G401 (cell line): Measurements from ENCODE around the gene ABCB8. TPM values are rescaled to one million over a fixed set of nuclear protein-coding genes. Genes with fewer than 3 reads are reported as not detected.

Experiments used
- DNase-seq: peaks from one replicate; pipeline ENCODE4 v3.0.0-alpha.2; 2015; ENCODE audit warnings: low spot score
- in situ Hi-C: cut with HindIII; loops from 2 replicates; pipeline ENCODE4 v1.10.0; 2016; ENCODE audit warnings: low sequenced_read_pairs, mixed read lengths
- total RNA-seq: library from RNA; depleted of rRNA; stranded (reverse); fragments of >200 nt; shearing (Covaris generic); gene quantifications from 2 replicates; pipeline ENCODE4 v1.2.3, GENCODE V29; 2014; rRNA removed

Gene ABCB8
- 34.0 and 57.0 TPM in 2 replicates for total RNA-seq

DNA sequence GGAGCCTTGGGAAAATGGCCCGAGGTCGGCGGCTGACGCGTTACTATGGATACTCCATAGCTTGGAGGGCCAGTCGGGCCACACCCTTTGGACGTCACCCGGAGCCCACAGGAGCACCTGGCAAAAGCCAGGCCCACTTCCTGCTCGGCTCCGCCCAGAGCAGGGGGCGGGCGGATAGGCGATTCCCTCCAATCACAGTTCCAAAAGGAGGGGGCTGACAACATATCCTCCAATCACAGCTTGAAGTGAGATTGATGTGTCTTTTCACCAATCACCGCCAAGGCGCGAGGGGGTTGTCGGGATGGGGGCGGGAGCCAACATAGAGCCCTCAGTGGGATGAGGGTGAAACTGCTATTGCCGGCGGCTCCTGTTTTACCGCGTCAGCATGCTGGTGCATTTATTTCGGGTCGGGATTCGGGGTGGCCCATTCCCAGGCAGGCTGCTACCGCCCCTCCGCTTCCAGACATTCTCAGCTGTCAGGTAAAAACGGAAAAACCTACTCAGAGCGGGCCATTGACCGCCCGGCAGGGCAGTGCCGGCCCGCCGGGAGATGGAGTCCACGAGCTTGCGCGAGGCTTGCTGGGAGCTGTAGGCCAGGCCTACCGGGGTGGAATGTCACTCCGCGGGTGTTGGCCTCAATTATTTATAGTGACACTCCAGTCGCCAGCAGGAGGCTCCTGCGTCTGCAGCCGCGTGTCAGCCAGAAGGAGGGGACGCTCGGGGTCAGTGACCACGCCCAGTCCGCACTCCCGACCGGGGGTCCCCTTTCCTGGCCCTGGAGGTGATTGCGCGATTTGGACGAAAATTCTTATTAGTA lies at the start of gene ABCB8:
Gene ABCB8 (plus strand): TSS at position 320 of the 817 bp plus-strand sequence. CDS start 66 bp downstream, at position 386.
- in situ Hi-C loops, result no loop called here

DNA sequence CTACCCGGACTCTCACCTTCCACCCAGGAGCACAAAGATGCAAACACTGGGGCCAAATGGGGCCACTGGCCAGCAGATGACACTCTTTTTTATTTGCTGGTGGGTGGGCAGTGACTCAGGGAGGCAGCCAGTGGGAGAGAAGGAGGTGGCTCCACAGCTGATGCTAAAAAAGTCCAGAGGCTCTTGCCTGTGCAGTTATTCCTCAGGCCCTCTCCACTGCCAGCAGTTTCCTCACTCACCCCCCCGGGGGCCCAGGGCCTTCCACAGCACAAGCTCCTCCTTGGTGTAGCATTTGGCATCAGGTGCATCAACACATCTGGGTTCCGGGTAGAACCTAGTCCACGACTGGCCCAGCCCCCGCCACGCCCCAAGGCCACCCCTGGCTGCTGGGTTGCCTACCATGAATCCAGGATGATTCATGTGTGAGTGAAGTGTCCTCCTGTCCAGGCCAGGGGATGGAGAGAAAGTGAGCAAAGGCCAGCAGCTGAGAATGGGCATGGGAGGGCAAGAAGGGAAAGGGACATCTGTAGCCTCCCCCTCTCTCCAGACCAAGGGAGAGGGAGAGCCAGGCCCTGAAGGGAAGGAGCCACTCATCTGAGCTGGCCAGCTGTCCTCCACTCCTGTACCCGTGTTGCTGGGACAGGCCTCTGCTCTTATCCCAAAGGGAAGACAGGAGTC lies 48.4 kb upstream of the ABCB8 start:
- in situ Hi-C loops, result no loop called here
- DNase-seq, result no peak

More for the DNA sequence above, at the start of gene ABCB8:
- peak; percentile 99 for DNase-seq

DNA sequence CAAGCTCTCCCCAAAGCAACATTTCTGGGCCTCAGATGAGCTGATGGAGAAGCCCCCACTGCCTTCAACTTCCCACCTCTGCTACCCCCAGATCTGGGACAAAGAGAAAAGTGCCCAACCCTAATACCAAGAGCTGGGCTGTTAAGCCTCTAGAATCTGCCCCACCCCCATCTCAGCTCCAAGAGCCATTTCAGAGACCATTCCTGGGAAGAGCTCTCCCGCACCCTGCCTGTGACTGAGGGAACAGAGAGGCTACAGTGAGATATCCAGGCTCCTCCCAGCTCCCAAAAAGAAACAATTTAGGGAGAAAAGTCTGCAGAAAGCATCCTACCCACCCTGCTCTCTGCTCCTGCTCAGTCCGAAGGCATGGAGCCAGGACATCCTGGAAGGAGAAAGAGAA lies 47.6 kb upstream of the ABCB8 start:
- DNase-seq, result no peak
- in situ Hi-C loops, result no loop called here

DNA sequence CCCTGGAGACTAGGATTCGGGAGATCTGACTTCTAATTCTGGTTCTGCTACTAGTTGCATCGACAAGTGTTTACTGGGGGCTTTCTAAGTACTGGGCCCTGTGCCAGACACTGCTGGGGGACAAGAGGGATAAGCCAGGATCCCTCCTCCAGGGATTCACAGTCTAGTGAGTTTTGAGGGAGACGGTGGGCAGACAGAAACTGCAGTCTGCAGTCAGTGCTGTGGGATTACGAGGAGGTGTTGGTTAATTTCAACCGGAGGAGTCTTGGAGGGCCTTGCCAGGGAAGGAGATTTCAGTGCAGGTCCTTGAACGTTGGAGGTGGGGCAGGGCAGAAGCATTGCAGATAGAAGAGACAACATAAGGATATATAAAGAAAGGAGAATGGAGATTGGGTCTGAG lies 46.6 kb upstream of the ABCB8 start:
- in situ Hi-C loops, result no loop called here
- DNase-seq, result no peak

DNA sequence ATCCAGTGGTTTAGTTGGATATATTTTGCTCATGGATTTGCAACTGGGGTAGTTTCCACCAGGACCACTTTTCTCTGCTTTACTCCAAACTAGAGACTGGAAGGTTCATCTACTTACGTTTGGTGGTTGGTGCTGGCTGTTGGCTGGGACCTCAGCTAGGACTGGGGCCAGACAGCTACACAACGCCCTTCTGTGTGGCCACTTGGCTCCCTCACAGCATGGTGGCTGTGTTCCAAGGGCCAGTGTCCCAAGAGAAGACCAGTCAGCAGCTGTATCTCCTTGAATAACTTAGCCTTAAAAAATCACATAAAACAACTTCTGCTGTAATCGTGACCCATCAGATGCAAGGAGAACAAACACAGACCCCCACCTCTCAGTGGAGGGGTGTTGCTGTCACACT lies 45.9 kb upstream of the ABCB8 start:
- in situ Hi-C loops, result no loop called here

GRCh38 chr7:150983893-150984368 lies 44.3 kb upstream of the ABCB8 start:
- in situ Hi-C loops, result no loop called here
- DNase-seq, result peak; percentile 16

More for the DNA sequence above, 45.9 kb upstream of the ABCB8 start:
- peak; percentile 33 for DNase-seq

DNA sequence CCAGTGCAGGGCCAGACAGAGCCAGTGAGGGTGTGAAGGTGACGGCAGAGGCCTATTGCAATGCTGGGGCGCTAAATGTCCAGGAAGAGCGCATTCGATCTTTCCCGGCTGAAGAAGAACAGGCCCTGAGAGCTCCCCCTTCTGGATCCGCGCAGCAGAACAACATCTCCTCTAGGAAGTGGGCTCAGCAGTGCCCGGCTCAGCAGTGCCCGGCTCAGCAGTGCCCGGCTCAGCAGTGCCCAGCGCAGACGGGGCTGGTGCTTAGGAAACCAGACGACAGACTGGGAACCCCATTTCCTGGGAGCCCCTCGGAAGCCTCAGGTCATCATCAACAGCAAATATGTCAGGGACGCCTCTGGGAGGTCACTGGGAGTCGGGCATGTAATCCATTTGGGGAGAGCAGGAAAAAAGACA lies 42.1 kb upstream of the ABCB8 start:
- peak; percentile 92 for DNase-seq
- in situ Hi-C loops, result no loop called here

DNA sequence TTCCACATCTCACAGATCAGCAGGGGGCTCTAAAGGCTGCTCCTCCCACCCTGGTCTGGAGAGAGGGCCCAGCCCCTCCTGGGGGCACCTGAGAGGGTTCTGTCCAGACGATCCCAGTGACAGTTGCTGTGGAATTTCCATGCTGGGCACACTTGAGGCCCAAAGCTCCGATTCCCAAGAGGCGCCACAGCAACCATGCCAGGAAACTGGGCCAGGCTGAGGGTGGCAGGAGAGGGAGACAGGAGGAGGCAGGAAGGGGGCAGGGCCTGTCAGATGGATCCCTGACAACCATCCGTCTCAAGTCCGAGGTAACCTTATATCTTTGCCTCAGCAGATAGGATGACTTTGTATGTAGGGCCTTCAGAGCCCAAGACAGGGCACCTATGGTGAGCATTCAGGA lies 41.7 kb upstream of the ABCB8 start:
- no peak for DNase-seq

GRCh38 chr7:150988230-150989226 lies 39.7 kb upstream of the ABCB8 start:
- in situ Hi-C loops, result no loop called here
- DNase-seq, result peak; percentile 85

More for the DNA sequence above, 41.7 kb upstream of the ABCB8 start:
- in situ Hi-C loops, result no loop called here

- no peak for DNase-seq
- in situ Hi-C loops, result no loop called here
Observed at GRCh38 chr7:150989456-150989855, 38.8 kb upstream of the ABCB8 start.

DNA sequence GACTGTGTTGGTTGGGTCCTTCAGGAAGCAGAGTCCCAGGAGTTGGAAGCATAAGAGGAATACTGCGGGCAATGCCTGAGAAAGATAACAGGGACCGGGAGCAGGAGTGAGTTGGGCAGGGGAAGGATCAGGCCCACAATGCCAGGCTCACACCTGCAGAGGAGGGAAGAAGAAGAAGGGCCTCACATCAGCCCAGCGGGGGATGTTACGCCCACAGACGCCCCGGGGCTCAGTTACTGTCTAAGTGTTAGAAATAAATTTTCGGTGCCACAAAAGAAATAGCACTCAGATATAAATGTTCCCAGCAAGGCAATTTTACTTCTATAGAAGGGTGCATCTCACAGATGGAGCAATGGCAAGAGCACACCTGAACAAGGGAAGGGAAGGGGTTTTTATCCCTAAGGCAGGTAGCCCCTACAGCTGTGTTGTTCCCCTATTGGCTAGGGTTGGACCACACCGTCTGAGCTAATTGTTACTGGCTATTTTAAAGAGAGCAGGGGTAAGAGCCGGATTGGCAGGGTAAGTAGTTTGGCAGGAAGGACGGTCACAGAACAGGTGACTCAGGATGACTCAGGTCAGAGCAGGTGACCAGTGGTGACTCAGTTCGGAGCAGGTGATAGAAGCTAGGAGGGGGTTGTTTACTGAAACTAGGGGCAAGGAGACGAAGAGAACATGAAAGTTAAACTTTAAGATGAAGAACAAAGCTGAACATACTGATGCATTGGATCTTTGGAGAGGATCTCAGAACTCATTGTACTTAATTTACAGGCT lies 37.6 kb upstream of the ABCB8 start, which contains the start of gene NOS3:
Gene NOS3 (plus strand): TSS at position 602 of the 771 bp plus-strand sequence. CDS start 2,787 bp downstream, outside the sequence.
- DNase-seq, result no peak
- in situ Hi-C loops, result no loop called here

GRCh38 chr7:150992051-150992640 lies 36.1 kb upstream of the ABCB8 start:
- in situ Hi-C loops, result no loop called here
- DNase-seq, result no peak

DNA sequence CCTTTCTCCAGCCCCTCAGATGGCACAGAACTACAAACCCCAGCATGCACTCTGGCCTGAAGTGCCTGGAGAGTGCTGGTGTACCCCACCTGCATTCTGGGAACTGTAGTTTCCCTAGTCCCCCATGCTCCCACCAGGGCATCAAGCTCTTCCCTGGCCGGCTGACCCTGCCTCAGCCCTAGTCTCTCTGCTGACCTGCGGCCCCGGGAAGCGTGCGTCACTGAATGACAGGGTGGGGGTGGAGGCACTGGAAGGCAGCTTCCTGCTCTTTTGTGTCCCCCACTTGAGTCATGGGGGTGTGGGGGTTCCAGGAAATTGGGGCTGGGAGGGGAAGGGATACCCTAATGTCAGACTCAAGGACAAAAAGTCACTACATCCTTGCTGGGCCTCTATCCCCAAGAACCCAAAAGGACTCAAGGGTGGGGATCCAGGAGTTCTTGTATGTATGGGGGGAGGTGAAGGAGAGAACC lies 35.4 kb upstream of the ABCB8 start:
- DNase-seq, result no peak
- in situ Hi-C loops, result no loop called here

DNA sequence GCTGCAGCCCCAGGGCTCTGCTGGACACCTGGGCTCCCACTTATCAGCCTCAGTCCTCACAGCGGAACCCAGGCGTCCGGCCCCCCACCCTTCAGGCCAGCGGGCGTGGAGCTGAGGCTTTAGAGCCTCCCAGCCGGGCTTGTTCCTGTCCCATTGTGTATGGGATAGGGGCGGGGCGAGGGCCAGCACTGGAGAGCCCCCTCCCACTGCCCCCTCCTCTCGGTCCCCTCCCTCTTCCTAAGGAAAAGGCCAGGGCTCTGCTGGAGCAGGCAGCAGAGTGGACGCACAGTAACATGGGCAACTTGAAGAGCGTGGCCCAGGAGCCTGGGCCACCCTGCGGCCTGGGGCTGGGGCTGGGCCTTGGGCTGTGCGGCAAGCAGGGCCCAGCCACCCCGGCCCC lies 34.7 kb upstream of the ABCB8 start:
- in situ Hi-C loops, result no loop called here
- no peak for DNase-seq

DNA sequence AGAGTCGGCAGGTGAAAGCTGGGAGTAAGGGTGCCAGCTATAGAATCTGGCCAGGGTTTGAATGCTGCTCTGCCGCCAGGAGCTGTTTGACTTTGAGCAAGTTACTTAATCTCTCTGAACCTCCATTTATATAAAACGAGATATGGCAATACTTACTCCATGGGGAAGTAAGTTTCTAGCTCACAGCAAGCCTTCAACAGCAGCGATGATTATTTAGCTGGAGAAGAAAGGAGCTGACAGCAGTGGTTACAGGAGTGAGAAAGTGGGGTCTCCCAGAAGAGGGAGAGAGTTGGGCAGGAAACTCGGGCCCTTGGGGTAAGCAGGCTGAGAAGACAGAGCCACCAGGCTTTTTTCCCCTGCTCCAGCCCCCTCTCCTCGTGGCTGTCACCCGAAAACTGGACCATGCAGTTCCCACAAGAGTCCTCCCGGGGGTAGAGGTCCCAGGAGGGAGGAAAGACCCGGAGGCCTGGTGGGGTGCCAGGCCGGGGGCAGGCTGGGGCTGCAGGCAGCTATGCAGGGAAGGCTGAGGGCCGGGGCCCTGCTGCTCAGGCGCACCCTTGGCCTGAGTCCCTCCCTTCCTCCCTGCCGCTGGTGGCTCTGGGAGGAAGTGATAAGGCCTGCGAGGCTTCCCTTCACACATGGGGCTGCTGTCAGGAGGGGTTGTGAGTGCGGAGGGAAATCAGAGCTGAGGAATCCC lies 34.0 kb upstream of the ABCB8 start:
- in situ Hi-C loops, result no loop called here
- no peak for DNase-seq

GRCh38 chr7:150994838-150995510 lies 33.3 kb upstream of the ABCB8 start:
- no peak for DNase-seq
- in situ Hi-C loops, result no loop called here
